SK-N-SH (cell line): Measurements from ENCODE around the gene CDC42. TPM values are rescaled to one million over a fixed set of nuclear protein-coding genes. Genes with fewer than 3 reads are reported as not detected.
"Not testable (repeated sequence)": the region's sequence is repeated elsewhere in the genome, so short reads cannot be mapped to it uniquely, and the experiment has no call there.

Experiments
- CTCF ChIA-PET: fragments of 300-600, 350-600 bp; formaldehyde crosslinking; extraction: SDS; loops from one replicate; lab custom pipeline; 2021; lab: Yijun Ruan, JAX
- POLR2A ChIA-PET: fragments of 350-600 bp; sonication (Branson Sonifier 250); formaldehyde crosslinking; extraction: SDS; loops from one replicate; lab custom pipeline; 2020; ENCODE audit warnings: antibody characterized with exemption, inconsistent platforms; lab: Yijun Ruan, JAX
- DNase-seq: peaks from one replicate; pipeline ENCODE4 v3.0.0; 2012
- H2AFZ ChIP-seq: fragments of 200-600 bp; sonication (generic); 2 replicates; pipeline ENCODE4 v1.8.1; 2016; ENCODE audit warnings: antibody characterized with exemption, mild to moderate bottlenecking, low read depth
- H3F3A ChIP-seq: fragments of 200-600 bp; sonication (generic); replicated peaks from 2 replicates; pipeline ENCODE3; 2016; ENCODE audit warnings: antibody characterized with exemption, mild to moderate bottlenecking; ENCODE audit not compliant: insufficient read depth
- H3K27ac ChIP-seq, 2 experiments: fragments of 200-500 bp in 1 of 2; fragments of 200-600 bp in 1 of 2; sonication (Bioruptor generic) in 1 of 2; sonication (generic), shearing (Covaris generic) in 1 of 2; 2 replicates each; pipeline versions ENCODE4 v1.5.1 to v1.6.1; 2014 to 2016; ENCODE audit warnings: low read depth in 2 of 2, inconsistent platforms in 1 of 2, low read length in 1 of 2, mild to moderate bottlenecking in 1 of 2, mixed read lengths in 1 of 2
- H3K27me3 ChIP-seq: fragments of 200-600 bp; sonication (generic), shearing (Covaris generic); 2 replicates; pipeline ENCODE4 v1.6.1; 2016; ENCODE audit warnings: mixed run types; ENCODE audit not compliant: insufficient read depth
- H3K36me3 ChIP-seq, 2 experiments: fragments of 200-500 bp in 1 of 2; fragments of 200-600 bp in 1 of 2; sonication (Bioruptor generic) in 1 of 2; sonication (generic) in 1 of 2; replicated peaks in 1 of 2; 2 replicates each; pipeline versions ENCODE3 to v1.5.1; 2014 to 2016; ENCODE audit warnings: low read length in 1 of 2, mild to moderate bottlenecking in 1 of 2; ENCODE audit not compliant: insufficient read depth in 2 of 2, control insufficient read depth in 1 of 2
- H3K4me1 ChIP-seq, 2 experiments: fragments of 200-500 bp in 1 of 2; fragments of 200-600 bp in 1 of 2; sonication (Bioruptor generic) in 1 of 2; sonication (generic), shearing (Covaris generic) in 1 of 2; 2 replicates each; pipeline versions ENCODE4 v1.5.1 to v1.6.1; 2014 to 2016; ENCODE audit warnings: low read depth in 1 of 2, low read length in 1 of 2, mixed run types in 1 of 2; ENCODE audit not compliant: insufficient read depth in 2 of 2, control insufficient read depth in 1 of 2
- H3K4me2 ChIP-seq: fragments of 200-600 bp; sonication (generic), shearing (Covaris generic); 2 replicates; pipeline ENCODE4 v1.6.1; 2017; ENCODE audit warnings: mixed run types
- H3K4me3 ChIP-seq, 2 experiments: fragments of 200-500 bp in 1 of 2; fragments of 200-600 bp in 1 of 2; sonication (Bioruptor generic) in 1 of 2; sonication (generic), shearing (Covaris generic) in 1 of 2; 2 replicates each; pipeline versions ENCODE4 v1.5.1 to v1.8.1; 2014 to 2016; ENCODE audit warnings: low read depth in 2 of 2, inconsistent platforms in 1 of 2, low read length in 1 of 2, mild to moderate bottlenecking in 1 of 2, mixed read lengths in 1 of 2, moderate library complexity in 1 of 2
- H3K79me2 ChIP-seq: fragments of 200-600 bp; sonication (generic); 2 replicates; pipeline ENCODE4 v1.8.1; 2017; ENCODE audit warnings: mild to moderate bottlenecking; ENCODE audit not compliant: insufficient read depth
- H3K9ac ChIP-seq: fragments of 200-600 bp; sonication (generic); 2 replicates; pipeline ENCODE4 v1.6.1; 2017; ENCODE audit warnings: mixed run types
- H3K9me2 ChIP-seq: fragments of 200-600 bp; sonication (generic); 2 replicates; pipeline ENCODE4 v1.6.1; 2017; ENCODE audit warnings: mixed run types
- H3K9me3 ChIP-seq: fragments of 200-600 bp; sonication (generic); 2 replicates; pipeline ENCODE4 v1.6.1; 2017; ENCODE audit warnings: mixed run types, mild to moderate bottlenecking, moderate library complexity
- H4K20me1 ChIP-seq: fragments of 200-600 bp; sonication (generic); 2 replicates; pipeline ENCODE4 v1.6.1; 2017; ENCODE audit warnings: mild to moderate bottlenecking, mixed run types; ENCODE audit not compliant: insufficient read depth
- EP300 ChIP-seq, 2 experiments: IDR thresholded peaks; 2 replicates each; pipeline versions ENCODE4 v1.4.0 to v1.6.1; 2012; ENCODE audit warnings: borderline replicate concordance in 1 of 2, low read depth in 1 of 2, low read length in 1 of 2
- EZH2phosphoT487 ChIP-seq: fragments of 200-600 bp; sonication (generic); IDR thresholded peaks from 2 replicates; pipeline ENCODE4 v1.6.1; 2017; ENCODE audit warnings: low read depth, mixed run types, mild to moderate bottlenecking, antibody characterized with exemption, moderate library complexity, borderline replicate concordance
- FOXJ3 ChIP-seq: sonication (generic); formaldehyde crosslinking; IDR thresholded peaks from 2 replicates; pipeline ENCODE4 v1.5.1; 2020; ENCODE audit warnings: mild to moderate bottlenecking, missing genetic modification reagents
- GABPA ChIP-seq: IDR thresholded peaks from 2 replicates; pipeline ENCODE4 v1.4.0; 2012; ENCODE audit warnings: low read depth, mild to moderate bottlenecking
- GATA2 ChIP-seq: sonication (generic); formaldehyde crosslinking; IDR thresholded peaks from 2 replicates; pipeline ENCODE4 v1.5.0; 2020; ENCODE audit warnings: mild to moderate bottlenecking, missing genetic modification reagents
- JUND ChIP-seq: IDR thresholded peaks from 2 replicates; pipeline ENCODE4 v1.4.0; 2012
- MXI1 ChIP-seq: IDR thresholded peaks from 2 replicates; pipeline ENCODE4 v1.6.1; 2012; ENCODE audit warnings: mild to moderate bottlenecking, low read depth, low read length, improper control_type of control experiment
- NFIC ChIP-seq: IDR thresholded peaks from 2 replicates; pipeline ENCODE4 v1.4.0; 2012; ENCODE audit warnings: borderline replicate concordance
- NRF1 ChIP-seq: IDR thresholded peaks from 2 replicates; pipeline ENCODE4 v1.6.1; 2012; ENCODE audit warnings: low read depth, mild to moderate bottlenecking, low read length
- POLR2AphosphoS5 ChIP-seq: IDR thresholded peaks from 2 replicates; pipeline ENCODE4 v1.6.1; 2012; ENCODE audit warnings: low read depth, low read length
- RAD21 ChIP-seq: IDR thresholded peaks from 2 replicates; pipeline ENCODE4 v1.6.1; 2012; ENCODE audit warnings: mild to moderate bottlenecking, low read length
- RXRA ChIP-seq: IDR thresholded peaks from 2 replicates; pipeline ENCODE4 v1.4.0; 2012; ENCODE audit warnings: low read depth, mild to moderate bottlenecking, borderline replicate concordance
- SIN3A ChIP-seq: IDR thresholded peaks from 2 replicates; pipeline ENCODE4 v1.6.1; 2012; ENCODE audit warnings: low read depth, mild to moderate bottlenecking, low read length, moderate library complexity, borderline replicate concordance
- WGBS: methylation state at CpG from one replicate; pipeline ENCODE4 v1.1.6; 2017; ENCODE audit warnings: low lambda C conversion rate; 5-methylcytosine and 5-hydroxymethylcytosine counted together
- polyA plus RNA-seq, 3 experiments: library from polyadenylated mRNA; depleted of rRNA; stranded (reverse); fragments of >200 nt; gene quantifications; 2 replicates each; pipeline ENCODE4 v1.2.3, GENCODE V29; 2012
- TF ChIP-seq, protein P1 (sequence below): fragments of 150-350 bp; IDR thresholded peaks from 2 replicates; pipeline ENCODE4 v1.6.1; 2017; ENCODE audit warnings: antibody characterized with exemption, low read length, low read depth, borderline replicate concordance

Gene CDC42
- polyA plus RNA-seq, 1 of the 3 experiments (the other 2 are of a cell fraction): 113 TPM

DNA sequence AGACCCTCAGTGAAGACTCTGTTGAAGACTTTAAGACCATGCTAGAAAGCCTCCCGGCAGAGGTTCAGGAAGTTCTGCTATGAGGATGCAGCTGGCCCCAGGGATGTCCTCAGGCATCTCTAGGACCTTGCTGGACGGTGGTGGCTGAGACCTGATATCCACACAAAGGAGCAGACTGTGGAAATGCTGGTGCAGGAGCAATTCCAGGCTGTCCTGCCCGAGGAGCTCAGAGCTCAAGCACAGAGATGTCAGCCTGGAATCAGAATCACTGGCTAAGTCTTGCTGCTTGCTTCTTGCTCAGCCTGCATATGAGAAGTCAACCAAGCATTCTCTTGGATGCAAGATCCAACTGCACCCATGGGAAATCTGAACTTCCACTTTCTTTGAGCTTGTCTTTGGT lies 22.0 kb upstream of the CDC42 start (continued):
- no peak for TF ChIP-seq EP300 (IDR thresholded peaks at IDR 0.05; ENCODE audit: borderline replicate concordance in 1 of 2, low read depth in 1 of 2, low read length in 1 of 2)
- TF ChIP-seq, protein P1, sequence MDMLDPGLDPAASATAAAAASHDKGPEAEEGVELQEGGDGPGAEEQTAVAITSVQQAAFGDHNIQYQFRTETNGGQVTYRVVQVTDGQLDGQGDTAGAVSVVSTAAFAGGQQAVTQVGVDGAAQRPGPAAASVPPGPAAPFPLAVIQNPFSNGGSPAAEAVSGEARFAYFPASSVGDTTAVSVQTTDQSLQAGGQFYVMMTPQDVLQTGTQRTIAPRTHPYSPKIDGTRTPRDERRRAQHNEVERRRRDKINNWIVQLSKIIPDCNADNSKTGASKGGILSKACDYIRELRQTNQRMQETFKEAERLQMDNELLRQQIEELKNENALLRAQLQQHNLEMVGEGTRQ: no peak

DNA sequence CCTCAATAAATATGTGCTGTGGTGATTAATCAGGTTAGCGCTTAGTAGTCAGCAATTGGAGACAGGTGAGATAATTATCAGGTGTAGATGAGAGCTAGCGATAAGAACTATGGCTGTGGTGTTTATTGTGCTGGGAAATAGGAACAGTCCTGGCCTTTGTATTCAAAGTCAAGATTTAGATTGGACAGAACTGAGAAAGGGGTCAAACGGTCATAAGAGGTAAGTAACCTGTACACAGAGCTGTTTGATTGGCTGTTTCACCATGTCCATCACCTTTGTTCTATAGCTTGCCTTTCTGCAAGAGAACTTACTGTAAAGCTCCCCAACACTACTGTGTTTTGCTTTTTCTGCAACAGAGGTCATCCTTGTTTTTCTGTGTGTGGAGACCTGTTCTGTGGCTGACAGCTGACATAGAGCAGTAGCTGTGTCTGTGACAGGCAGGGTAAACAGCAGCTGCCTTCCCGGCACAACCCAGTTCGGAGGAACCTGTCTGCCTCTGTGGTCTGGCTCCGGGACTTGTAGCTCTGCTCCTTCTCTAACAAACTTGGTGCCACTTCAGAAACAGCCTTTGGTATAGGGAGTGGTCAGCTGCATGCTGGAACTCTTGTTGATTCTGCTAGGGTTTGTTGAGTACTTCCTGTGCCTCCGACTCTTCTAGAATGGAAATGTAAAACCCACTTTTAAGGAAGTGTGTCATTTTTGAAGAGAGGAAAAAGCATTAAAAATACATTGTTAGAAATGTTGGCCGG lies 21.1 kb upstream of the CDC42 start:
- TF ChIP-seq EP300 (IDR thresholded peaks at IDR 0.05; ENCODE audit: borderline replicate concordance in 1 of 2, low read depth in 1 of 2, low read length in 1 of 2) (peak in 1 of 2 experiments; percentile 41; a peak in 1 of 4 replicates), MXI1 (peak; percentile 63; the same call in 1 of the 2 replicates), GABPA (no peak), NRF1 (no peak), RAD21 (peak; percentile 27; the same call in 1 of the 2 replicates), SIN3A (no peak), JUND (no peak), FOXJ3 (CRISPR knock-in tag) (peak; percentile 80), GATA2 (CRISPR knock-in tag) (no peak), NFIC (no peak), RXRA (no peak), EZH2phosphoT487 (no peak), POLR2AphosphoS5 (no peak)
- ChIA-PET CTCF (interaction anchor here (1.0 to 2.1 kb wide), 4 partner anchors 9 to 385 kb away, joined by 3 to 5 read pairs (median 4); no protein-coding TSS in a partner anchor), POLR2A (interaction anchor here (2.3 kb wide), 1 partner anchor 21 kb away, joined by 12 read pairs; the partner anchor contains the start of gene CDC42)
- H3K4me3 ChIP-seq: no peak overlapping the region
- DNase-seq: peak; percentile 43
- peaks cover 6 to 8% of the 10 kb centered on the region in 2 experiments for H3K36me3 ChIP-seq
- 74% methylated on average over 8 of the region's 8 CpGs for WGBS
- H3K9ac ChIP-seq: no peak overlapping the region
- H4K20me1 ChIP-seq: no peaks in the 10 kb centered on the region
- H3K4me2 ChIP-seq: no peak overlapping the region
- H3F3A ChIP-seq: no peaks in the 10 kb centered on the region
- H3K27ac ChIP-seq: peak overlapping the region in 1 of 2 experiments; percentile 47; a peak in 1 of 4 replicates
- peaks cover 0 to 8% of the 10 kb centered on the region in 2 experiments; a peak in 1 of 4 replicates for H3K4me1 ChIP-seq
- no peaks in the 10 kb centered on the region for H3K9me3 ChIP-seq
- H3K27me3 ChIP-seq: no peaks in the 10 kb centered on the region
- no peak overlapping the region for H2AFZ ChIP-seq
- no peaks in the 10 kb centered on the region for H3K9me2 ChIP-seq
- peaks cover 11% of the 10 kb centered on the region for H3K79me2 ChIP-seq

- H3K4me1 ChIP-seq, H2AFZ ChIP-seq, H3K9ac ChIP-seq, H3K4me2 ChIP-seq, H3F3A ChIP-seq, H3K9me2 ChIP-seq, H3K27ac ChIP-seq, DNase-seq, H3K79me2 ChIP-seq, H3K9me3 ChIP-seq, H4K20me1 ChIP-seq, H3K4me3 ChIP-seq, H3K36me3 ChIP-seq, H3K27me3 ChIP-seq, CTCF ChIA-PET: not testable (repeated sequence)
- WGBS: 83% methylated on average over 5 of the region's 5 CpGs
- POLR2A ChIA-PET: interaction anchor here (0.7 kb wide), 1 partner anchor 497 kb away, joined by 3 read pairs; no protein-coding TSS in a partner anchor
Measured at GRCh38 chr1:22034834-22035233, 17.7 kb upstream of the CDC42 start.
